ENCODE data around the gene KRTAP3-2.
A peak's percentile ranks its signal among the peaks of the same experiment; 100 is the strongest.

Gene KRTAP3-2

DNA sequence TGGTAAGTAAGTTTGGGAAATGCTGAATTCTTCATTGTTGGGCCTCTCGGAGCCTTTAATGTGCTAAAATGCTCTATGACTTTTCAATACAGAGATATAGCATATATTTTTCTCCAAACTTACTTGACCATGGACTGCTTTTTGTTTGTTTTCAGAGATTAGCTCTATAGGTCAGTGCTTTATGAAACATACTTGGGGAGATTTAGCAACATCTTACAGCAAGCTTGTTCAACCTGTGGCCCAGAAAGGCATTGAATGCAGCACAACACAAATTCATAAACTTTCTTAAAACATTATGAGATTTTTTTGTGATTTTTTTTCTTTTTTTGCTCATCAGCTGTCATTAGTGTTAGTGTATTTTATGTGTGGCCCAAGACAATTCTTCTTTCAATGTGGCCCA, 10.2 kb upstream of the KRTAP3-2 start:
- DNase-seq, result no peak

DNA sequence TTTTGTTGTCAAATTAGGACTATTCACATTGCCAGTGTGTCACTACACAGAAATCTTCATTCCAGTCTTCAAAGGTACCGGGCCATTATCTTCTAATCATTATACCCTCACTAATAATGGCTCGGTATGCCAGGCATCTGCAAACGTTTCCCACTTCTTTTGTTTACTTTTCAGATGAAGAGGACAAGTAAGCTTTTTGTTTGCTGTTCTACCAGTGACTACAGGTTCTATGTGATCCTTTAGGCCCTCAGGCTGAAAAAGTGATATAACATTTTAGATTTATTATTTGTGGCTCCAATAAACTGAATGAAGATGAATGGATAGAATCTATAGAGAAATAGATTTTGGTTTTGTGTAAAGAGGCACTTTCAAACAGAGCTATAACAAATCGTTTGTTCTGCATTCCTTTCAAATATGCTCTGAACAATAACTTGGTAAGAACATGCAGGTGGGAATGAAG, 9.6 kb upstream of the KRTAP3-2 start:
- DNase-seq, result peak; percentile 21

DNA sequence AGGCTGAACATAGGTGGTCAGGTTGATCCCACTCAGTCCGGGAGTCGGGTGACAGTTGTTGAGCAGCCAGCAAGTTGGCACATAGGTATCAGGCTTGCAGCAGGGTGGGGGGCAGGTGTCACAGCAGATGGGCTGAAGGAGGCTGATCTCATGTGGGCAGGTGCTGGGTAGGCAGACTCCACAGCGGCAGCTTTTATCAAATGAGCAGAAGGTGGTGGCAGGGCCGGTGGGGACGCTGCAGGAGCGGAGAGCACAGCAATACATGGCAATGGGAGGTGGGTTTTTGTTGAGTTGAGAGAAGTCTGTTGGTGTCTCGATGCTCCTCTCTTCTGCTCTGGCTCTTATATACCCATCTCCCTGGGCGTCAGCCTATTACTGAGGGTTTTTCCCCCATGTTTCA, 9.1 kb upstream of the KRTAP3-2 start, which contains the start of gene KRTAP3-1:
Gene KRTAP3-1 (minus strand): TSS at position 318 of the 400 bp plus-strand sequence. CDS start 54 bp downstream, at position 264.
- DNase-seq, result peak; percentile 54

DNA sequence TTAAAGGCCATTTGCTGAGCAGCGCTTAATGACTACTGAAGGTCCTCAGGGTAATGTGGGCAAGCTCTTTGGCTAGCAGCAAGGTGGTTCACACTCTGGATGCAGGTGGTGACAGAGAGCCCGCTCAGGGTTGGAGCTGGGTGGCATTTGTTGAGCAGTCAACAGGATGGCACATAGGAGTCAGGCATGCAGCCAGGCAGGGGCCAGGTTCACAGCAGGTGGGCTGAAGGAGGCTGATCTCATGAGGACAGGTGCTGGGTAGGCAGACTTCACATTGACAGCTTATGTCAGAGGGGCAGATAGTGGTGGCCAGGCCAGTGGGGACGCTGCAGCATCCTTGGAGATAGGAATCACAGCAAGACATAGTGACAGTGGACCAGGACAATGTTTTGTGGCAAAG, 4.7 kb upstream of the KRTAP3-2 start:
- peak; percentile 62 for DNase-seq

DNA sequence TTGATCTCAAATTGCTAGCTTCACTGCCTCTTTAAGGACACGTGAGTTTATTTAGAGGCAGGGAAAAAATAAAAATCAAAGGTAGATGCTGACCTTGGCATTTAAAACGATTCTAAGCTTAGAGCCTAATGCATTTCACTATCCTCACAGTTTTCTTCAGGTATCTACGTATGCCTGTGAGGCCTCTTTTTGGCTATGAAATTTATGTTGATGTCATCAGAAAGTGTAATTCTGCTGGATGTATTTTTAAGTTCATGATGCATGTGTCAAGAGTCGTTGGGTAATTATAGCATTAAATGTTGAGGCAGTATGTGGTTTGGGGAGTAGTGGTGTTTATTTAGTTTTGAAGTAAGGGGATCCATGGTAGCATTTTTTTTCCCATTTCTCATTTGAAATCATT, 4.2 kb upstream of the KRTAP3-2 start:
- peak; percentile 55 for DNase-seq

DNA sequence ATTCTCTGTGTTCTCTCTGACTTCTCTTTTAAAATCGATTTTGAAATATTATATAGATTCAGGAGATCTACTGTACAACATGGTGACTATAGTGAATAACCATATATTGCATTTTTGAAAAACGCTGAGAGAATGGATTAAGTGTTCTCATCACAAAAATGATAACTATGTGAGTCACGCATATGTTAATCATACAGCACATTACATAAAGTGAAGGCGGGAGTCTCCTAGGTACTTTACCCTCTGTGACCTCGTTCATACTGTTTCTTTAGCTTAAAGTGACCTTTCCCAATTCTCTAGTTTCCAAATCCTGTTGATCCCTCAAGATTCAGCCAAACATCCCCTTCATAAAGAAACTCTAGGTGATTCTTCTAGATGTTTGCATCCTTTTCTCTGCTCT, 3.1 kb upstream of the KRTAP3-2 start:
- DNase-seq, result no peak

DNA sequence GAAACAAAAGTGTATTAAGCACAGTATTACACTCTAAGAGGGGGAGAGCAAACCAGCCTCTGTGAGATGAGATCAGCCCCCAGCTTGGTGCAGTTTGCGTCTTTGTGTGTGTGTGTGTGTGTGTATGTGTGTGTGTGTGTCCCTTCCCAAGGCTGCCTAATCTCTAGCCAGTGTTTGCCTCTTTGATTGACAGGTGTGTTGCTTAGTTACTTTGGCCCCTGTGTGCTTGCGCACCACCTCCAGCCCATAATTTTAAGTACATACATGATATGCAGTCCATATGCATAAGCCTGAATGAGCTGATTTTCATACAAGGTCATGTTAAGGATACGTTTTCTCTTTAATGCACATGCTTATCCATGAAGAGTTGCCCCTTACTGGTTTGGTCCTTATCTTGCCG, 2.1 kb upstream of the KRTAP3-2 start:
- DNase-seq, result no peak

DNA sequence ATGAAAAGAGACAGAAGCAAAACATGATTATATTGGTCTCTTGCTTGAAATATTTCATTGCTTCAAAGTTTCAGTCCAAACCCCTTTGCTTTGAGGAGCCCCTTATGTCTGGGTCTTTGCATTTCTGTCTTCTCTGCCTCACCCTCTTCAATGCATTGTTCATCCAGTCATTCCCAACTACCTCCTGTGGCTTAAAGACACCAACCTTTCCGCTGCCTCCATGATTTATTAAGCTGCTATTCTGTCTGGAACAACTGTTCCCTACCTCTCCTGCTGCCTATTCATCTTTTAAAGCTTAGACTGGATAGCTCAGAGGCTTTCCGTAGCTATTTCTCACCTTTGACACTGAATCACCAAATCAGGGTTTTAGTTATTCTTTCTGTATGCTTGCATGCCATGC, 2.3 kb downstream of the KRTAP3-2 start:
- DNase-seq, result no peak

DNA sequence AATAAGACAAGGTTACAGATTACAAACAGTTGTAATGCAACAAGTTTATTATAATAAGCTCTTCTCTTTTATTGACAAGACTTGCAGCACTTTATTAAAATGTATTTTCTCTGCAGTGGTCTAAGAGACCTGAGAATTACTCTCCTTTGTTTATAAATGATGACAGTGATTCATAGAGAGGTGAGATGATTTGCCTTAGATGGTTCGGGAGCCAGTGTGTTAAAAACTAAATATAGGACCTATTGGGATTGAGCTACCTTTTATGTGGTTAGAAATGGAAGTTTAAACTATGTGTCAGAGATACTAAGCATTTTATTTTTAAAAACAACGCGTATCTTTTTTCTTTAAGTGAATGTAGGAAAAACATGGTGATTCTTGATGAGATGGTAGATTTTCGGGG, 2.9 kb downstream of the KRTAP3-2 start:
- no peak for DNase-seq

DNA sequence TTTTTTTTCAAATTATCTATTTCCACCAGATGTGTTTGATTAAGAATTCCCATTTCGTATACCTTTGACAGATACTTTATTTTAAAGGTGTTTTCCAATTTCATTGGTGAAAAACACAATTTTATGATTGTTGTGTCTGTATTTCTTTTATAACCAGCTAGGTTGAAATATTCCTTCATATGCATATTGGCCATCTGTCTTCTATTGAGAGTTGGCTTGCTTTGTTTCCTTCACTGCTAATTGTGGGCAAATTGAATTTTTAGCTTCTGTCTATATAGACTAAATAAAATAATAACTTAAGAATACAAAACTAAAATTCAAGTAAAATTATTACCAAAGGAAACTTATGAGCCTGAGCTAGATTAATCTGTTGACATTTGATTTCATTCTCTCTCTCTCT, 4.6 kb downstream of the KRTAP3-2 start:
- no peak for DNase-seq

DNA sequence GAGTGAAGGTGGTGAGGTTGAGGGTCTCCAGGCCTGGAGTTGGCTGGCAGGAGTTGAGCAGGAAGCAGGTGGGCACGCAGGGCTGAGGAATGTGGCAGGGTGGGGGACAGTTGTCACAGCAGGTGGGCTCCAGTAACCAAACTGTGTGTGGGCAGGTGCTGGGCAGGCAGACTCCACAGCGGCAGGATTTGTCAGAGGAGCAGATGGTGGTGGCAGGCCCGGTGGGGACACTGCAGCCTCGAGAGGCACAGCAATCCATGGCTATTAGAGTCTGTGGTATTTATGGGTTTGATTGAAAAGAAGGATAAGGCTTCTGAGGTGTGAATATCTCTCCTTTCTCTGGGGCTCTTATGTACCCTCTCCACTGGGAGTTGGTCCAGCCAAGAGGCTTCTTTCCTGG, 5.9 kb downstream of the KRTAP3-2 start, which contains the start of gene KRTAP3-3:
Gene KRTAP3-3 (minus strand): TSS at position 326 of the 400 bp plus-strand sequence. CDS start 67 bp downstream, at position 259.
- peak; percentile 92 for DNase-seq

DNA sequence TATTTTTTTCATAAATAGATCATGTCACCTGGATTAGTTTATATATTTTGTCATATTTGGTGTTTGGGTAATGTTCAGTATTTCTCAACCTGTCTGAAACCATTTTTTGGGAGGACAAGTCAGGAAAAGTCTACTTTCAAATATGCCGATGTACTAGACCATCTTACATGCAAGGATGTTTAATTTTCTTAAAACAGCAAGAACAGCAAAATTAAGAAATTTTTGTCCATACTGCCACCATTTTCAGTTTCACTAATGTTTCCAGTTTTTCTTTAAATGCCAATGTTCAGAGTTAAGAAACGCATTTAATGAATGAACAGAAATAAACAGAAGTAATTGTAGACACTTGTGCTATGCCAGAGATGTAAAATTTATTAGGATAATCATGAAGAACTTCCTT, 6.6 kb downstream of the KRTAP3-2 start:
- no peak for DNase-seq

DNA sequence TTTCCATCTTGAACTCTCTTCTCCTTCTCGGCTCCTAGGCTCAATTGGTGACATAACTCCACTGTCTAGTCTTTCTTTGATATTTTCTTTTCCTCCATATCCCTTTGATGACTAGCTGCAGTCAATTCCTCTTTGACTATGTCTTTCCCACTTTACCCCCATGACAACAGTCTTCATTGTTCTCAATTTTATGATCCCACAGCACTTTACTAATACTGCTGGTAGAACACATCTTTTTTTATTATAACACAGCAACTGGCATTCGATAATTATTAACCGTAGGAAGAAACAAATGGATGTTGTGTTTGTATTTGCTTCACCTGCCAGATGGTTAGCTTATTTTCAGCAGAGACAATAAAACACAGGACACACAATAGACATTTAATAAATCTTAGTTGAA, 7.0 kb downstream of the KRTAP3-2 start:
- no peak for DNase-seq

DNA sequence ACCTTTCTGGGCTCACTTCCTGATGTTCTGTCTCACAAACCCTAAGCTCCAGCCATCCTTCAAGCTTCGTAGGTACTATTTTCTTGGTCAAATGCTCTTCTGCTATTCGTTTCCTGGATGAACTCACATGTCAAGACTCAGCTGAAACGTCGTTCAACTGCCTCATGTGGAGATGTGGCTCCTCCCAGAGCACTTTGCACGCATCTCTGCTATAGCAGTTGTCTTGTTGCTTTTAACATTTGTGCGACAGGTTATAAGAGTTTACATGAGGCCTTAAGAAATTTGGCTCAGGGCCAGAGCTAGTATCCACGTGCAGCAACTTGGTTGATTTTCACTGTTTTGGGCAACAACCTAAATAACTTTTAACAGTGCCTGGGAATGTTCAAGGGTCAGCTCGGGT, 12.8 kb downstream of the KRTAP3-2 start:
- no peak for DNase-seq

DNA sequence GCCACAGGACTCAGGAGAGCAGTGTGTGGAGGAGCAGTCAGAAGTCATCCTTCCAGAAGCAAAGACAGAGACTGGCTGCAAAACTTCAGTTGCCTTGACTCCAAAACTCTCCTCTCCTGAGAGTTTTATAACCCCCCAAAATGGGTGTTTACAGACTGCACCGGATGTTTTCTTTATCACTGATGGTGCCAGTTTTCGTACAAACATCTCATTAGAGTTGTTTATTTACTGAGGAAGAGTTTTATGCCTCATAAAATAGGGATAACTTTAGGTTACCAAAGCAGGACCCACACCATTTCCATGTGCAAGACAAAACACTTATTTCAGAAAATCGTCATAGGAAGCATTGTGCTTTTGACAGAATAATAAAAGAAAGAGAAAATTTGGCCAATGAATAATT, 15.5 kb downstream of the KRTAP3-2 start, which contains the start of gene KRT40:
Gene KRT40 (minus strand): TSS at position 101 of the 400 bp plus-strand sequence. CDS start 53 bp downstream, at position 48.
- no peak for DNase-seq

DNA sequence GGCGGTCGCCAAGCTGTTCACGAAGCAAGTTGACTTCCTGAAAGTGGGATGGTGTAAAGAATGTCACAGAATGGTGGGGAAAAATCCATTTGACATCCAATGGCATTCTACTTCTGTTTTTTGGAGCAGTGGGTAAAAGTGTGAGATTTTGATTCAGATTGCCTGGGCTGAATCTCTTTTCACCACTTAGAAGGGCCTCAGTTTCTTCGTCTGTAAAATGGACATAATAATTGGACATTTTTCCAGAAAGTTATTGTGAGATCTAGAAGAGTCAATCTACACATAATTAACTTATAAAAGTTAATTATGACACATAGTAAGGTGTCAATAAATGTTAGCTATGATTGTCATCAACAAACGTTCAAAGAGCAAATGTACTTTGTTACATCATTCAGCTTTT, 18.6 kb downstream of the KRTAP3-2 start:
- no peak for DNase-seq

DNA sequence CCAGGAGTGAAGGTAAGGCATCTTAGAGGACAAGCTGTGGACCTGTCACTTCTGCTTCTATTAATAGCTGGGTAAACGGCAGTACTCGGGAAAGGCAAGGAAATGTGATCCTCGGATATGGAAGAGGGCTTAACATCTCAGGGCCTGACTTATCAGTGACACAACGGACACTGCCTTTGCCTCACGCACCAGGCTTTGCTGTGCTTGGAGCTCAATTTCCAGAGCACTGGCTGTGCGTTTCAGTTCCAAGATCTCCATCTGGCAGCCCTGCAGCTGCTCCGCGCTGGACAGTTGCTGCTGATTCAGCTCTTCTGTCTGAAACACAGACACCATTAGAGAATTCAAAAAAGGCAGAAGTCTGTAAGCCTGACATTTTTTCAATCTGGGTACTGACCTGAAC, 19.1 kb downstream of the KRTAP3-2 start:
- DNase-seq, result no peak

DNA sequence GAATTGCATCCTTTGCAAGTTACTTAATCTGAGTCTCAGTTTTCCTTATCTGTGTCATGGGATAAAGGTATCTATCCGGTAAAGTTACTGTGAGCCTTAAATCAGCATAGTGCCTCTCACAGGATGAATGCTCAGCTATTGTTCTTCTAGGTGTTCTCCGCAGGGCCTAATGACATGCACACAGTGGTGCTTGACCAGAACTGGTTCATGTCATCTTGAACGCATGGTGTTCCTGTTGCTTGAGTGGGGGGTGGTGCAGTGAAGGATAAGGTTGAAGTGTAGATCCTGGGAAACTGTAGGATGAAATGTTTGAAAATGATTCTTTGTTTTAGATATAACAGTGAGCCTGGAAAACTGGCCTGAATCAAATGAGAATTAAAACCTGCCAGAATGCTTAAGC, 19.6 kb downstream of the KRTAP3-2 start:
- no peak for DNase-seq

DNA sequence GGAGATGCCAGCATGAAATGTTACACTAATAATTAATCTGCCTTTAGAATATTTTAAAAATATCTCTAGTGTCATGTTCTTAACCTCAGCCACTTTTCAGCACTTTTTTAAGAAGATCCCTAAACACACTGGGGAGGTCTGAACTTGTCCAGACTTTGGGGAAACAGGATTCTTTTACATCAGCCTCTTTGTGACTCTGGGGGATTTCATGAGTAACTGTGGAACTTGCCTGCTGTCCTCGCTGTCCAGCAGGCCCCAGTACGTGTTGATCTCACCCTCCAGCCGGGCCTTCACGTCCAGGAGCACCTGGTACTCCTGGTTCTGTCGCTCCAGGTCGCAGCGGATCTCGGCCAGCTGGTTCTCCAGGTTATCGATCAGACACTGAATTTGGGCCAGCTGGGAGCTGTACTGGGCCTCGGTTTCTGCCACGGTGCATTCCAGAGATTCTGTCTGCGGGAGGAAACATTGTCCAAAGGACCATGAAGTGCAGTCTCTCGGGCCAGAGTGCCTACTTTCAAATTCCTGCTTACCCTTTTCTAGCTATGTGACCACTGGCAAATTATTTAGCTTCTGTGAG, 21.0 kb downstream of the KRTAP3-2 start:
- no peak for DNase-seq

DNA sequence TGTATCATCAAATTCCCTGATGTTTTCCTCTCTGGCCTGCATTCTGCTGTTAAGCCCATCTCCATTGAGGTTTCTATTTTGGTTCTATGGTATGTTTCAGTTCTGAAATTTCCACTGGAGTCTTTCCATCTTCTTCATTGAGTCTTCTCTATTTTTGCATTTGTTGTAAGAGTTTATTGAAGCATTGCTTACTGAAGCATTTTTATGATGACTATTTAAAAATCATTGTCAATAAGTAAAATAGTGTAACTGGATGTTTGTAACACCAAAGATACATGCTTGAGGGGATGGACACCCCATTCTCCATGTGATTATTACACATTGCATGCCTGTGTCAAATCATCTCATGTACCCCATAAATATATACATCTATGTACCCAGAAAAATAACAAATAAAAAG, 24.2 kb downstream of the KRTAP3-2 start:
- DNase-seq, result no peak

DNA sequence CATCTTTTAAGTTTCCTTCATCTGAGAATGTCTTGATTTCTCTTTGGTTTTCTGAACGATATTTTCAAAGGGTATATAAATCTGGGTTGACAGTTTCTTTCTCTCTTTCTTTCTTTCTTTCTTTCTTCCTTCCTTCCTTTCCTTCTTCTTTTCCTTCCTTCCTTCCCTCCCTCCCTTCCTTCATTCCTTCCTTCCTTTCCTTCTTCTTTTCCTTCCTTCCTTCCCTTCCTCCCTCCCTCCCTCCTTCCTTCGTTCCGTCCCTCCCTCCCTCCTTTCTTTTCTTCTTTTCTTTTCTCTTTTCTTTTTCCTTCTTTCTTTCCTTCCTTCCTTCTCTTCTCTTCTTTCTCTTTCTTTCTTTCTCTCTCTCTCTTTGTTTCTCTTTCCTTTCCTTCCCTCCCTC, 25.3 kb downstream of the KRTAP3-2 start:
- DNase-seq, result no peak

DNA sequence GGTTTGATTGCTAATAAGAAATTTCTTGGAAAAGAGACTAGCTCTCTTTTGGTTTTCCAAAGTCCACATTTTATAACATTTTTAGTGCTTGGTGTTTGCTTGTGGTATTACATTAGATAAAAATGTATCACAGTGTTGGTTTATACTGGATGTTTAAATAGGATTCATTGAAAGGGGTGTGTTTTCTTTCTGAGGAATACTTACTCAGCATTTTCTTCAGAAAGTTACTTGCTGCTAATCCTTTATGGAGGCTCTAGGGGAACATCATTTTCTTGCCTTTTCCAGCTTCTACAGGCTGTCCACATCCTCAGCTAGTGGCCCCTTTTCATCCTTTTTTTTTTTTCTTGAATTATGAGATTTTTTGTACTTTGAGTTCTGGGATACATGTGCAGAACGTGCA, 32.1 kb downstream of the KRTAP3-2 start:
- DNase-seq, result no peak

DNA sequence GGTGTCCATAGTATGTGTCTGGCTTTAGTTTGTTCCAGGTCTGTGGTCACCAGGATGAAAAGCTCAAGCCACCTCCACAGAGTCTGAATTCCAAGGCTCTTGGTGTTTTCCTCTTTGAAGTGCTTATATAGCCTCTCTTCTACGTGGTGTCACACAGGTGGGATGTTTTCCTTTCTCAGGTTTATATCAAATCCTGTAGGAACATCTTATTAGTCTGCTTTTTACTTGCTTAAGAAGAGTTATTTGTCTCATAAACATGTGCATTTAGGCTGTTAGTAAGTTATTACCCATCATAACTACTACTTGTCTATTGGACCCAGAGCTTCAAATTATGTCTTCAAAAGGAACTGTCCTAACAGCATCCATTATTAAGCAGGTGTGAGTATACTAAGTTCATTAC, 32.9 kb downstream of the KRTAP3-2 start, which contains the start of gene KRT39:
Gene KRT39 (minus strand): TSS at position 101 of the 400 bp plus-strand sequence. CDS start 92 bp downstream, at position 9.
- no peak for DNase-seq

DNA sequence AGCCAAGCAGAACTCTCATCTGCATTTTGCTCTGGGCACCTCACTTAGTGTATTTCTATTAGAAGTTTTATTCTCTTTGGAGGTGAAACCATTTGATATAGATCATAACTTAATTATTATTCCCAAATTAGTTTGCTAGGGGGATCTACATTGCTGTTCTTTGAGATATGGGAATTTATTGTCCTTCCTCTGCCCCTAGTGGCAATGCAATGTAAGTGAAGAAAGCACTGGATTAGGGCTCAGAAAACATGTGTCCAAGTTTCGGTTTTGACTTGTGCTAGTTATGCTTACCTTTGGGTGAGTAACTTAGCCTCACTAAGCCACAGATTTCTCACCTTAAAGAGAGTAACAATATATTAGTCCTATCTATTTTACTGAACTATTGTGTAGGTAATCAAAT, 35.9 kb downstream of the KRTAP3-2 start:
- DNase-seq, result no peak

DNA sequence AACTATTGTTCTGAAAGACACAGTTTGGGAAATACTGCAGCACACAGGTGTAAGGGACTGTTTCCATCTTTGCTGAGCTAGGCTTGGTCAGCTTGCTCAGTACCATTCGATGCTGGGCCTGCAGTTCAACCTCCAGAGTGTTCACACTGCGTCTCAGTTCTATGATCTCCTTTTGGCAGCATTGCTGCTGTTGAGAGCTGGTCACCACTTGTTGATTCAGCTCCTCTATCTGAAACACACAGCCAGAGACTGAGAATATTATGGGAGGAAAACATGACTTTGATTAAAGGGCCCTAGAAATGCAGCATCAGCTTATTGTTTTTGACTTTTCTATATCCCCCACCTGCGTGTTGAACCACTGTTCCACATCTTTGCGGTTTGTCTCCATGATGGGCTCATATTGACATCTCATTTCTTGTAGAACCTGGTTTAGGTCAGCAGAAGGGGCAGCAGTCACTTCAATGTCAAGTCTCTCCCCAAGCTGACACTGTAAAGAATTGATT, 37.6 kb downstream of the KRTAP3-2 start:
- DNase-seq, result no peak
